ENCODE results near the gene AP2B1.

DNA sequence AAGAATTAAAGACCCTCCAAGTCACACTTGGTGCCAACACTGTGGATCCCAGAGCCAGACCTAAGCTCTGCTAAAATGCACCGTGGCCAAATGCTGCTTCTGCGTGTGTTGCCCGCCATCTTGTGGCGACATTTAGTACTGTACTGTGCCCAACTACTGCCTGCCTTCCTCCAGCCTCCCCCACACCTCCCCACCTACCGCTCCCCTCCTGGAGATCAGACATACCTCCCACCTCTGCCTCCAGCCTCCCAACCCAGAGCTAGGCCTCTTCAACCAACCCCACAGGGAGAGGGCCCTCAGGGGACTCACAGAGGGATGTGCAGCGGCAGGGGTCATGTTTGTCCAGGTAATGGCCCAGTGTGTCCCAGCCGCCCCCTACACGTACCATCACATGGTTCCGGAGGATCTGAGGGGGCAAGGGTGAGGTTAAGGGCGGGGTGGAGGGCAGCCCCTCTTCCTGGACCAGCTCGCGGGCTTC lies 160.5 kb downstream of the AP2B1 start:
- TF ChIP-seq ZNF404 (tag by site-specific recombination; IDR thresholded peaks at IDR 0.05), result no peak
- no peak for TF ChIP-seq ZNF621 (tag by site-specific recombination; IDR thresholded peaks at IDR 0.05)
- TF ChIP-seq ZBTB1 (tag by site-specific recombination; IDR thresholded peaks at IDR 0.05), result no peak
- TF ChIP-seq SP2 (tag by site-specific recombination; IDR thresholded peaks at IDR 0.05), result no peak
- TF ChIP-seq, protein P1, sequence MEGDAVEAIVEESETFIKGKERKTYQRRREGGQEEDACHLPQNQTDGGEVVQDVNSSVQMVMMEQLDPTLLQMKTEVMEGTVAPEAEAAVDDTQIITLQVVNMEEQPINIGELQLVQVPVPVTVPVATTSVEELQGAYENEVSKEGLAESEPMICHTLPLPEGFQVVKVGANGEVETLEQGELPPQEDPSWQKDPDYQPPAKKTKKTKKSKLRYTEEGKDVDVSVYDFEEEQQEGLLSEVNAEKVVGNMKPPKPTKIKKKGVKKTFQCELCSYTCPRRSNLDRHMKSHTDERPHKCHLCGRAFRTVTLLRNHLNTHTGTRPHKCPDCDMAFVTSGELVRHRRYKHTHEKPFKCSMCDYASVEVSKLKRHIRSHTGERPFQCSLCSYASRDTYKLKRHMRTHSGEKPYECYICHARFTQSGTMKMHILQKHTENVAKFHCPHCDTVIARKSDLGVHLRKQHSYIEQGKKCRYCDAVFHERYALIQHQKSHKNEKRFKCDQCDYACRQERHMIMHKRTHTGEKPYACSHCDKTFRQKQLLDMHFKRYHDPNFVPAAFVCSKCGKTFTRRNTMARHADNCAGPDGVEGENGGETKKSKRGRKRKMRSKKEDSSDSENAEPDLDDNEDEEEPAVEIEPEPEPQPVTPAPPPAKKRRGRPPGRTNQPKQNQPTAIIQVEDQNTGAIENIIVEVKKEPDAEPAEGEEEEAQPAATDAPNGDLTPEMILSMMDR (tag by site-specific recombination; IDR thresholded peaks at IDR 0.05), result peak; percentile 97
- no peak for TF ChIP-seq OSR2 (tag by site-specific recombination; IDR thresholded peaks at IDR 0.05)
- TF ChIP-seq, protein P2, sequence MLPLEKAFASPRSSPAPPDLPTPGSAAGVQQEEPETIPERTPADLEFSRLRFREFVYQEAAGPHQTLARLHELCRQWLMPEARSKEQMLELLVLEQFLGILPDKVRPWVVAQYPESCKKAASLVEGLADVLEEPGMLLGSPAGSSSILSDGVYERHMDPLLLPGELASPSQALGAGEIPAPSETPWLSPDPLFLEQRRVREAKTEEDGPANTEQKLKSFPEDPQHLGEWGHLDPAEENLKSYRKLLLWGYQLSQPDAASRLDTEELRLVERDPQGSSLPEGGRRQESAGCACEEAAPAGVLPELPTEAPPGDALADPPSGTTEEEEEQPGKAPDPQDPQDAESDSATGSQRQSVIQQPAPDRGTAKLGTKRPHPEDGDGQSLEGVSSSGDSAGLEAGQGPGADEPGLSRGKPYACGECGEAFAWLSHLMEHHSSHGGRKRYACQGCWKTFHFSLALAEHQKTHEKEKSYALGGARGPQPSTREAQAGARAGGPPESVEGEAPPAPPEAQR (tag by site-specific recombination; IDR thresholded peaks at IDR 0.05), result no peak
- TF ChIP-seq ZNF391 (tag by site-specific recombination; IDR thresholded peaks at IDR 0.05; ENCODE audit: borderline replicate concordance, low read depth), result no peak
- TF ChIP-seq, protein P3, sequence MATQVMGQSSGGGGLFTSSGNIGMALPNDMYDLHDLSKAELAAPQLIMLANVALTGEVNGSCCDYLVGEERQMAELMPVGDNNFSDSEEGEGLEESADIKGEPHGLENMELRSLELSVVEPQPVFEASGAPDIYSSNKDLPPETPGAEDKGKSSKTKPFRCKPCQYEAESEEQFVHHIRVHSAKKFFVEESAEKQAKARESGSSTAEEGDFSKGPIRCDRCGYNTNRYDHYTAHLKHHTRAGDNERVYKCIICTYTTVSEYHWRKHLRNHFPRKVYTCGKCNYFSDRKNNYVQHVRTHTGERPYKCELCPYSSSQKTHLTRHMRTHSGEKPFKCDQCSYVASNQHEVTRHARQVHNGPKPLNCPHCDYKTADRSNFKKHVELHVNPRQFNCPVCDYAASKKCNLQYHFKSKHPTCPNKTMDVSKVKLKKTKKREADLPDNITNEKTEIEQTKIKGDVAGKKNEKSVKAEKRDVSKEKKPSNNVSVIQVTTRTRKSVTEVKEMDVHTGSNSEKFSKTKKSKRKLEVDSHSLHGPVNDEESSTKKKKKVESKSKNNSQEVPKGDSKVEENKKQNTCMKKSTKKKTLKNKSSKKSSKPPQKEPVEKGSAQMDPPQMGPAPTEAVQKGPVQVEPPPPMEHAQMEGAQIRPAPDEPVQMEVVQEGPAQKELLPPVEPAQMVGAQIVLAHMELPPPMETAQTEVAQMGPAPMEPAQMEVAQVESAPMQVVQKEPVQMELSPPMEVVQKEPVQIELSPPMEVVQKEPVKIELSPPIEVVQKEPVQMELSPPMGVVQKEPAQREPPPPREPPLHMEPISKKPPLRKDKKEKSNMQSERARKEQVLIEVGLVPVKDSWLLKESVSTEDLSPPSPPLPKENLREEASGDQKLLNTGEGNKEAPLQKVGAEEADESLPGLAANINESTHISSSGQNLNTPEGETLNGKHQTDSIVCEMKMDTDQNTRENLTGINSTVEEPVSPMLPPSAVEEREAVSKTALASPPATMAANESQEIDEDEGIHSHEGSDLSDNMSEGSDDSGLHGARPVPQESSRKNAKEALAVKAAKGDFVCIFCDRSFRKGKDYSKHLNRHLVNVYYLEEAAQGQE (tag by site-specific recombination; IDR thresholded peaks at IDR 0.05), result no peak
- no peak for TF ChIP-seq ZNF311 (tag by site-specific recombination; IDR thresholded peaks at IDR 0.05; ENCODE audit: borderline replicate concordance)
